Keratinocyte (primary cell): ENCODE measurements around the gene OBSCN.

Experiments
- CTCF ChIP-seq, 3 experiments: IDR thresholded peaks in 1 of 3; conservative IDR thresholded peaks in 1 of 3; optimal IDR thresholded peaks in 1 of 3; 2 replicates in 2 of 3; 3 replicates in 1 of 3; pipeline versions ENCODE3 to v1.5.1; 2011; ENCODE audit warnings: low read length in 3 of 3, mild to moderate bottlenecking in 3 of 3, moderate library complexity in 2 of 3, control low read depth in 1 of 3, inconsistent platforms in 1 of 3; ENCODE audit not compliant: insufficient read depth in 2 of 3; ENCODE audit errors: extremely low read depth in 1 of 3
- EZH2 ChIP-seq: IDR thresholded peaks from one replicate; pipeline ENCODE4 v1.6.1; 2012; ENCODE audit warnings: inconsistent platforms, mild to moderate bottlenecking, low read length, moderate library complexity

- no peak for TF ChIP-seq EZH2
- no peak for TF ChIP-seq CTCF (optimal IDR thresholded peaks at IDR 0.05 in 1 of 3, IDR thresholded peaks at IDR 0.05 in 1 of 3, conservative IDR thresholded peaks at IDR 0.05 in 1 of 3; ENCODE audit: extremely low read depth in 1 of 3, insufficient read depth in 2 of 3, low read length in 3 of 3)
These were observed 186.1 kb downstream of the OBSCN start for GRCh38 chr1:228393811-228394570.
